ENCODE results near the gene ADRA2B.
"Not testable (repeated sequence)": the region's sequence is repeated elsewhere in the genome, so short reads cannot be mapped to it uniquely, and the experiment has no call there.

- not testable (repeated sequence) for TF ChIP-seq MAX (CRISPR knock-in tag; IDR thresholded peaks at IDR 0.05); ZNF281 (CRISPR knock-in tag; IDR thresholded peaks at IDR 0.05); IRF1 (CRISPR knock-in tag; IDR thresholded peaks at IDR 0.05); RORB (CRISPR knock-in tag; IDR thresholded peaks at IDR 0.05); CTCF (IDR thresholded peaks at IDR 0.05)
Observed at GRCh38 chr2:96064760-96065159, 51.6 kb downstream of the ADRA2B start.

All from WTC11 (cell line).